Measurements from ENCODE around the gene GLRA3. TPM values are rescaled to one million over a fixed set of nuclear protein-coding genes. Genes with fewer than 3 reads are reported as not detected.

The GLRA3 gene
- polyA plus RNA-seq, 3 donors = not detected

DNA sequence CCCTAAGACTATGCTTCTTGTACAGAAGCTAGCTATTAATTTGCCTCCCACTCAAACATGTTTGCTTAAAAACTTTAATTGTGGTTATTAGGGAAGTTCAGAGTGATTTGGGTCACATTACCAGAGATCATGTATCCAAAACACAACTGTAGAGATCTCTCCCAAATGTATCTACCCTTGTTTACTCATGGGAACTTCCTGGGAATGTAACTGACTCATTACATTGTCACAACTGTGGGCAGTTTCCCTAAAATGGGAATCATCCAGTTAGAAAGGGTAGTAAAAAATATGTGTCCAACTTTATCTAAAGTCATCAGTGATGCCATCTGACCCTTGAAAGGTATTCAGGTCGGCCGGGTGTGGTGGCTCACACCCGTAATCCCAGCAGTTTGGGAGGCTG lies 40.3 kb upstream of the GLRA3 start:
- Histone ChIP-seq H2AFZ (ENCODE audit: insufficient read depth, low read depth, low read length, poor library complexity, severe bottlenecking) (no peak overlapping the region), H3K9me3 (replicated peaks in 1 of 2; ENCODE audit: control insufficient read depth in 1 of 2, insufficient read depth in 1 of 2, low read length in 2 of 2) (no peaks in the 10 kb centered on the region), H3K4me2 (replicated peaks; ENCODE audit: extremely low read depth, low read length, poor library complexity, severe bottlenecking) (no peak overlapping the region), H3K9ac (ENCODE audit: insufficient read depth, low read length, poor library complexity, severe bottlenecking) (no peak overlapping the region), H3K27me3 (ENCODE audit: control insufficient read depth in 2 of 2, insufficient read depth in 2 of 2, low read length in 2 of 2) (no peaks in the 10 kb centered on the region), H4K20me1 (ENCODE audit: insufficient read depth, low read length) (no peaks in the 10 kb centered on the region), H3K4me1 (ENCODE audit: control insufficient read depth in 1 of 2, insufficient read depth in 2 of 2, low read length in 2 of 2) (no peaks in the 10 kb centered on the region), H3K27ac (ENCODE audit: low read depth in 1 of 2, low read length in 2 of 2) (no peak overlapping the region), H3K36me3 (replicated peaks in 1 of 2; ENCODE audit: control insufficient read depth in 1 of 2, insufficient read depth in 2 of 2, low read length in 2 of 2) (no peaks in the 10 kb centered on the region), H3K79me2 (ENCODE audit: insufficient read depth, low read length) (no peaks in the 10 kb centered on the region), H3K4me3 (replicated peaks in 1 of 3; ENCODE audit: low read depth in 2 of 3, low read length in 3 of 3) (no peak overlapping the region)
- Mint-ChIP-seq H3K36me3 (no peaks in the 10 kb centered on the region), H3K27ac (no peak overlapping the region), H3K9me3 (peaks cover 0 to 2% (median 0%) of the 10 kb centered on the region in 7 donors), H3K4me3 (no peak overlapping the region), H3K4me1 (no peaks in the 10 kb centered on the region), H3K27me3 (ENCODE audit: low read depth in 3 of 3) (no peaks in the 10 kb centered on the region)
- no CpG with 5 or more reads among the region's 3 CpGs for WGBS (ENCODE audit: insufficient coverage)
- DNase-seq = no peak
- TF ChIP-seq, protein P1, sequence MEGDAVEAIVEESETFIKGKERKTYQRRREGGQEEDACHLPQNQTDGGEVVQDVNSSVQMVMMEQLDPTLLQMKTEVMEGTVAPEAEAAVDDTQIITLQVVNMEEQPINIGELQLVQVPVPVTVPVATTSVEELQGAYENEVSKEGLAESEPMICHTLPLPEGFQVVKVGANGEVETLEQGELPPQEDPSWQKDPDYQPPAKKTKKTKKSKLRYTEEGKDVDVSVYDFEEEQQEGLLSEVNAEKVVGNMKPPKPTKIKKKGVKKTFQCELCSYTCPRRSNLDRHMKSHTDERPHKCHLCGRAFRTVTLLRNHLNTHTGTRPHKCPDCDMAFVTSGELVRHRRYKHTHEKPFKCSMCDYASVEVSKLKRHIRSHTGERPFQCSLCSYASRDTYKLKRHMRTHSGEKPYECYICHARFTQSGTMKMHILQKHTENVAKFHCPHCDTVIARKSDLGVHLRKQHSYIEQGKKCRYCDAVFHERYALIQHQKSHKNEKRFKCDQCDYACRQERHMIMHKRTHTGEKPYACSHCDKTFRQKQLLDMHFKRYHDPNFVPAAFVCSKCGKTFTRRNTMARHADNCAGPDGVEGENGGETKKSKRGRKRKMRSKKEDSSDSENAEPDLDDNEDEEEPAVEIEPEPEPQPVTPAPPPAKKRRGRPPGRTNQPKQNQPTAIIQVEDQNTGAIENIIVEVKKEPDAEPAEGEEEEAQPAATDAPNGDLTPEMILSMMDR (IDR thresholded peaks at IDR 0.05) = no peak
- intact Hi-C loops (cut with micrococcal nuclease) = no loop called here

DNA sequence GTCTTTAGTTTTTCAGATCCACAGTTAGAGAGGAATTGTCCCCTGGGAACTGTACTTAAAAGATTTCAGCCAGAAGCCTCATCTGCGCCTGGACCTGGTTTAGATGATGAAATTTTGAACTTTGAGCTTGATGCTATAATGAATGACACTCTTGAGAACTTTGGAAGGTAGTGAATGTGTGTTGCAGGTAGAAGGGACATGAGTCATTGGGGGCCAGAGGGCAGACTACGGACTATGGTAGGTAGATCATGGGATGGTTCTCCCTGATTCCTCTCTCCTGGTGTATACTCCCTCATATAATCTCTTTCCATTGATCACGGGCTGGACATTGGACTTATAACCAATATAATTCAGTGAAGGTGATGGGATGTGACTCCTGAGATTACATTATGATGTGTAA lies 38.9 kb upstream of the GLRA3 start:
- intact Hi-C loops (cut with micrococcal nuclease) = no loop called here
- H3K27ac Mint-ChIP-seq = no peak overlapping the region
- no peaks in the 10 kb centered on the region for H3K36me3 Mint-ChIP-seq

More for the DNA sequence above, 38.9 kb upstream of the GLRA3 start:
- no peaks in the 10 kb centered on the region for H3K4me1 Mint-ChIP-seq
- peaks cover 0 to 2% (median 0%) of the 10 kb centered on the region in 7 donors for H3K9me3 Mint-ChIP-seq
- no peak overlapping the region for H3K4me3 Mint-ChIP-seq
- H3K36me3 ChIP-seq (replicated peaks in 1 of 2; ENCODE audit: control insufficient read depth in 1 of 2, insufficient read depth in 2 of 2, low read length in 2 of 2) = no peaks in the 10 kb centered on the region
- H3K4me2 ChIP-seq (replicated peaks; ENCODE audit: extremely low read depth, low read length, poor library complexity, severe bottlenecking) = no peak overlapping the region
- no peak overlapping the region for H3K9ac ChIP-seq (ENCODE audit: insufficient read depth, low read length, poor library complexity, severe bottlenecking)
- H3K4me1 ChIP-seq (ENCODE audit: control insufficient read depth in 1 of 2, insufficient read depth in 2 of 2, low read length in 2 of 2) = no peaks in the 10 kb centered on the region
- no peak overlapping the region for H2AFZ ChIP-seq (ENCODE audit: insufficient read depth, low read depth, low read length, poor library complexity, severe bottlenecking)
- H4K20me1 ChIP-seq (ENCODE audit: insufficient read depth, low read length) = no peaks in the 10 kb centered on the region
- H3K79me2 ChIP-seq (ENCODE audit: insufficient read depth, low read length) = no peaks in the 10 kb centered on the region
- DNase-seq = no peak
- H3K27me3 ChIP-seq (ENCODE audit: control insufficient read depth in 2 of 2, insufficient read depth in 2 of 2, low read length in 2 of 2) = no peaks in the 10 kb centered on the region
- TF ChIP-seq, protein P1 (IDR thresholded peaks at IDR 0.05) = no peak
- H3K27me3 Mint-ChIP-seq (ENCODE audit: low read depth in 3 of 3) = no peaks in the 10 kb centered on the region
- no peaks in the 10 kb centered on the region for H3K9me3 ChIP-seq (replicated peaks in 1 of 2; ENCODE audit: control insufficient read depth in 1 of 2, insufficient read depth in 1 of 2, low read length in 2 of 2)
- H3K27ac ChIP-seq (ENCODE audit: low read depth in 1 of 2, low read length in 2 of 2) = no peak overlapping the region
- 78% methylated on average over 1 of the region's 3 CpGs for WGBS (ENCODE audit: insufficient coverage)
- no peak overlapping the region for H3K4me3 ChIP-seq (replicated peaks in 1 of 3; ENCODE audit: low read depth in 2 of 3, low read length in 3 of 3)

Measured in CD14-positive monocyte (primary cell).